ENCODE data around the gene NUTF2. TPM values are rescaled to one million over a fixed set of nuclear protein-coding genes. Genes with fewer than 3 reads are reported as not detected.

Gene NUTF2
- total and polyA plus RNA-seq, 2 donors (not counting 1 experiment from before 2014, with no cell fraction given): 50.1 to 87.3 TPM

GRCh38 chr16:67801883-67802282 lies 44.9 kb upstream of the NUTF2 start:
- intact Hi-C loops (cut with micrococcal nuclease): loop anchor here (10.0 kb wide), 2 partner anchors 277 to 317 kb away; partner anchors contain the start of genes AGRP, ATP6V0D1 and RIPOR1
- H3K9ac ChIP-seq (ENCODE audit: low read length): peak overlapping the region; percentile 32
- H3K4me3 ChIP-seq (ENCODE audit: control extremely low read depth in 1 of 5, extremely low read depth in 1 of 5, insufficient read depth in 1 of 5, low read depth in 2 of 5, low read length in 4 of 5): peak overlapping the region in 1 of 5 experiments; percentile 41
- H3K27ac ChIP-seq (ENCODE audit: low read length in 2 of 2): peak overlapping the region; percentile 40 to 52
- Mint-ChIP-seq H3K27ac (peak overlapping the region; percentile 68), H3K4me1 (peaks cover 72% of the 10 kb centered on the region), H3K9me3 (ENCODE audit: insufficient read depth) (no peaks in the 10 kb centered on the region), H3K27me3 (no peaks in the 10 kb centered on the region), H3K4me3 (peak overlapping the region; percentile 79)
- H4K20me1 ChIP-seq (ENCODE audit: control insufficient read depth, insufficient read depth, low read length, poor library complexity, severe bottlenecking): peaks cover 49% of the 10 kb centered on the region
- peak overlapping the region; percentile 72 for H3K4me2 ChIP-seq (replicated peaks; ENCODE audit: low read depth, low read length, poor library complexity, severe bottlenecking)
- peaks cover 92% of the 10 kb centered on the region for H3K79me2 ChIP-seq (ENCODE audit: control insufficient read depth, insufficient read depth, low read length)
- TF ChIP-seq EZH2 (IDR thresholded peaks at IDR 0.05; ENCODE audit: borderline replicate concordance, insufficient read depth, low read depth, low read length, poor library complexity, severe bottlenecking): no peak
- TF ChIP-seq, protein P1, sequence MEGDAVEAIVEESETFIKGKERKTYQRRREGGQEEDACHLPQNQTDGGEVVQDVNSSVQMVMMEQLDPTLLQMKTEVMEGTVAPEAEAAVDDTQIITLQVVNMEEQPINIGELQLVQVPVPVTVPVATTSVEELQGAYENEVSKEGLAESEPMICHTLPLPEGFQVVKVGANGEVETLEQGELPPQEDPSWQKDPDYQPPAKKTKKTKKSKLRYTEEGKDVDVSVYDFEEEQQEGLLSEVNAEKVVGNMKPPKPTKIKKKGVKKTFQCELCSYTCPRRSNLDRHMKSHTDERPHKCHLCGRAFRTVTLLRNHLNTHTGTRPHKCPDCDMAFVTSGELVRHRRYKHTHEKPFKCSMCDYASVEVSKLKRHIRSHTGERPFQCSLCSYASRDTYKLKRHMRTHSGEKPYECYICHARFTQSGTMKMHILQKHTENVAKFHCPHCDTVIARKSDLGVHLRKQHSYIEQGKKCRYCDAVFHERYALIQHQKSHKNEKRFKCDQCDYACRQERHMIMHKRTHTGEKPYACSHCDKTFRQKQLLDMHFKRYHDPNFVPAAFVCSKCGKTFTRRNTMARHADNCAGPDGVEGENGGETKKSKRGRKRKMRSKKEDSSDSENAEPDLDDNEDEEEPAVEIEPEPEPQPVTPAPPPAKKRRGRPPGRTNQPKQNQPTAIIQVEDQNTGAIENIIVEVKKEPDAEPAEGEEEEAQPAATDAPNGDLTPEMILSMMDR (IDR thresholded peaks at IDR 0.05): no peak
- ChIA-PET CTCF (interaction anchor here (0.8 to 3.0 kb wide), 6 partner anchors 14 to 462 kb away, joined by 3 to 24 read pairs (median 3); partner anchors contain the start of gene CARMIL2), POLR2A (interaction anchor here (0.6 to 0.7 kb wide), 3 partner anchors 32 to 273 kb away, joined by 3 to 5 read pairs (median 3); partner anchors contain the start of gene RIPOR1)
- peaks cover 4 to 25% of the 10 kb centered on the region in 2 experiments for H3K36me3 ChIP-seq (replicated peaks in 1 of 2; ENCODE audit: control extremely low read depth in 1 of 2, control insufficient read depth in 1 of 2, extremely low read depth in 1 of 2, insufficient read depth in 2 of 2, low read length in 1 of 2)
- H2AFZ ChIP-seq (ENCODE audit: insufficient read depth, low read depth, low read length, poor library complexity, severe bottlenecking): no peak overlapping the region
- peak; percentile 3 for ATAC-seq (ENCODE audit: low read depth)
- H3K9me3 ChIP-seq (ENCODE audit: control extremely low read depth in 1 of 3, control insufficient read depth in 2 of 3, insufficient read depth in 1 of 3, low read length in 2 of 3): no peaks in the 10 kb centered on the region
- no peaks in the 10 kb centered on the region for H3K27me3 ChIP-seq (replicated peaks in 1 of 4; ENCODE audit: control extremely low read depth in 1 of 4, control insufficient read depth in 3 of 4, insufficient read depth in 4 of 4, low read length in 3 of 4)
- no CpG with 5 or more reads among the region's 2 CpGs for WGBS (ENCODE audit: insufficient coverage)
- DNase-seq: peak; percentile 86
- H3K4me1 ChIP-seq (ENCODE audit: control insufficient read depth in 2 of 2, insufficient read depth in 2 of 2, low read length in 2 of 2): peaks cover 56 to 60% of the 10 kb centered on the region in 2 donors

DNA sequence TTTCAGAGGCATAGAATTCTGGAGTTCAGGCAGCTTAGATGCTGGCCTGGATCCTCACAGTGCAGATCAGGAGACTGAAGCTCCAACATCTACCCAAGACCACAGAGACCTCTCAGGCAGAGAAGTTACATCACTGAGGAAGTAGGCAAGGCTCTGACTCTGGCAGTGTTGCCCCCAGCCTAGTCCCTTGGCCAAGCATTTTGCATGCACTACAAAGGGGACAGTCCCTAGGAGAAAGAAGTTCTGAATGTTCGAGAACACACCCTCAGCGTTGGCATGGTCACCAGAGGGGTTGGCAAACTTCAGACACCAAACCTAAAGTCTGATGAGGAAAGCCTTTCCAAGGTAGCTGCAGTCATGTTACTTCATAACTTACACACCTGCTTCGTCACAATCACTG lies 42.8 kb upstream of the NUTF2 start:
- no peaks in the 10 kb centered on the region for H3K9me3 ChIP-seq (ENCODE audit: control extremely low read depth in 1 of 3, control insufficient read depth in 2 of 3, insufficient read depth in 1 of 3, low read length in 2 of 3)
- peak overlapping the region; percentile 52 for H3K4me2 ChIP-seq (replicated peaks; ENCODE audit: low read depth, low read length, poor library complexity, severe bottlenecking)
- TF ChIP-seq, protein P1 (IDR thresholded peaks at IDR 0.05): no peak
- TF ChIP-seq EZH2 (IDR thresholded peaks at IDR 0.05; ENCODE audit: borderline replicate concordance, insufficient read depth, low read depth, low read length, poor library complexity, severe bottlenecking): no peak
- peaks cover 79% of the 10 kb centered on the region for H3K79me2 ChIP-seq (ENCODE audit: control insufficient read depth, insufficient read depth, low read length)
- ATAC-seq (ENCODE audit: low read depth) (peak; percentile 9), DNase-seq (peak; percentile 81)
- no CpG with 5 or more reads among the region's 3 CpGs for WGBS (ENCODE audit: insufficient coverage)
- Mint-ChIP-seq H3K27me3 (no peaks in the 10 kb centered on the region), H3K27ac (peak overlapping the region; percentile 95), H3K9me3 (ENCODE audit: insufficient read depth) (no peaks in the 10 kb centered on the region), H3K4me1 (peaks cover 65% of the 10 kb centered on the region), H3K4me3 (peak overlapping the region; percentile 97)
- peaks cover 4 to 16% of the 10 kb centered on the region in 2 experiments for H3K36me3 ChIP-seq (replicated peaks in 1 of 2; ENCODE audit: control extremely low read depth in 1 of 2, control insufficient read depth in 1 of 2, extremely low read depth in 1 of 2, insufficient read depth in 2 of 2, low read length in 1 of 2)
- intact Hi-C loops (cut with micrococcal nuclease): loop anchor here (10.0 kb wide), 2 partner anchors 279 to 319 kb away; partner anchors contain the start of genes AGRP, ATP6V0D1 and RIPOR1
- no peak overlapping the region for H3K4me3 ChIP-seq (ENCODE audit: control extremely low read depth in 1 of 5, extremely low read depth in 1 of 5, insufficient read depth in 1 of 5, low read depth in 2 of 5, low read length in 4 of 5)
- H3K4me1 ChIP-seq (ENCODE audit: control insufficient read depth in 2 of 2, insufficient read depth in 2 of 2, low read length in 2 of 2): peaks cover 56 to 66% of the 10 kb centered on the region in 2 donors
- ChIA-PET POLR2A (interaction anchor here (0.5 to 0.9 kb wide), 3 partner anchors 53 to 961 kb away, joined by 3 to 5 read pairs (median 4); no protein-coding TSS in a partner anchor), CTCF (interaction anchor here (0.7 to 2.7 kb wide), 5 partner anchors 11 to 283 kb away, joined by 3 to 12 read pairs (median 3); no protein-coding TSS in a partner anchor)
- no peak overlapping the region for H2AFZ ChIP-seq (ENCODE audit: insufficient read depth, low read depth, low read length, poor library complexity, severe bottlenecking)
- H4K20me1 ChIP-seq (ENCODE audit: control insufficient read depth, insufficient read depth, low read length, poor library complexity, severe bottlenecking): peaks cover 31% of the 10 kb centered on the region
- H3K27ac ChIP-seq (ENCODE audit: low read length in 2 of 2): peak overlapping the region; percentile 78 to 80
- no peaks in the 10 kb centered on the region for H3K27me3 ChIP-seq (replicated peaks in 1 of 4; ENCODE audit: control extremely low read depth in 1 of 4, control insufficient read depth in 3 of 4, insufficient read depth in 4 of 4, low read length in 3 of 4)
- no peak overlapping the region for H3K9ac ChIP-seq (ENCODE audit: low read length)
